Fibroblast of skin of right biceps (primary cell): ENCODE data around the gene GDAP1L1.
"Not testable (repeated sequence)": the region's sequence is repeated elsewhere in the genome, so short reads cannot be mapped to it uniquely, and the experiment has no call there.

Source experiments
- DNase-seq: peaks from one replicate; pipeline ENCODE4 v3.0.0-alpha.2; 2013

Gene GDAP1L1

GRCh38 chr20:44221368-44221954 is 25.6 kb upstream of the GDAP1L1 start:
- no peak for DNase-seq

GRCh38 chr20:44222027-44222426 is 25.1 kb upstream of the GDAP1L1 start:
- DNase-seq, result no peak

GRCh38 chr20:44222633-44223368 is 24.3 kb upstream of the GDAP1L1 start:
- DNase-seq, result no peak

DNA sequence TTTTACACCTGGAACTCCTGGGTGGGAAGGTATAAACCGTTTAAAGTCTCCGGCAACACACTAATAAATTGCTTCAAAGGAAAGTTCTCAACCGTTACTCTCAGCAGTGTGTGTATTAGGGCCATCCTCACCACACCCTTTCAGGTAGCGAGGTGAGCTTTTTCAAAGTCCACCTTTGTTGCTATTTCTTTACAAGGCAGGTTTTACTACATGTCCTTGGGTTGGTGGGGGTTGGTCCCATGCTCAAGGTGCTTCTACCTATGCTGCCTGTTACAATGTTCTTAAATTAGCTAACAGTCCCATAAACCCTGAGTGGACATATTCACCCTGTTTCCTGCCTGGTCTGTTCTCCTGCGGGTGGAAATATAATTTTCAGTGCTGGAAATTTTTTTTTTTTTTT is 23.4 kb upstream of the GDAP1L1 start:
- DNase-seq, result no peak

DNA sequence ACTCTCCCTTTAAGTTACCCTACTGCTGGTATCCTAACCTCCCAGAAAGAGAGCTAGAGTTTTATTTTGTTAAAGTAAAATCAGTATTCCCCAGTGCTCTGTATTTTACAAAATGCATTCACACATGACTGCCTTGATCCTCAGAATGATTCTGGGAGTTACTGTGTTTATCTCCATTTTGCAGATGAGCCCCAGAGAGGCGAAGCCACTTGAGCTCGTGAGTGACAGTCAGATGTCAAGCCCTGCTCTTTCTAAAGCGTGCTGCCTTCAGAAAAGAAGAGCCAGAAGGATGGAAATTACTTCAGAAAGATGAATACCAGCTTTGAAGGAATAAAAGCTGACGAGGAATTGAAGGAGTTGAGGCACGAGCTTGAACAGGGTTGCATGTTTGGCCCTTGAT is 22.5 kb upstream of the GDAP1L1 start:
- DNase-seq, result no peak

DNA sequence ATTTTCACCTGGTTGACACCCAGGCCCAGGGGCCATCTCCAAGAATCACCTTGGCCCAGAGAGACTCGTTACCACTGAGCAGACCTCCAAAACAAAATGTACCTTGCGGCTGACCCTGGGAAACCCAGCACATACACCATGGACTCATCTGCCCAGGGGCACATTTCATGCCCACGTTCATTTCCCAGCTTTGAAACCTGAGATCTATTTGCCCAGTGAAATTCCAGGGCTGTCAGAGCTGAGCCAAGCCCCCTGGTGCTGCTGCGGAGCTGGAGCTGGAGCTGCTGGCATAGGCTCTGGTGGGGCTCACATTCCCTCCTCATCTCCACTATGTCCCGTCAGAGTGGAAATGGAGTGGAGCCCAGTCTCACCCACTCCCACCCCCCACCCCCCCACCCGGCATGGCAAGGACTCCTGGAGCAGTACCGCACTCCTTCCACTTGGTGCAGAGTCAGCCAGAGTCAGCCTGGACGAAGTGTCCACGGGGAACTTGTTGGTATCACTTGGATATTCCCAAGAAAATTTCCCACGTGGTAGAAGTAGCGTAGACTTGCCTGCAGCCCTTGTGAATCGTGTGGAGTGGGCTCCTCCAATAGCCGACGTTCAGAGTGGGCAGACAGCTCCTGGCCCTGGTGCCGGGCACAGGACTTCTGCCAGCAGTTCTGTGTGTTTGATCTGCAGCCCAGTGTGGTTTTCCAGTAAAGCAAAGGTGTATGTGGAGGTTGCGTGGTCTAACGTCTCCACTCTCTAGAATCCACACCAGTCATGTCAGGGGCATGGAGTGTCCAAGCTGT is 18.4 kb upstream of the GDAP1L1 start:
- no peak for DNase-seq

- DNase-seq, result no peak
These were observed 15.9 kb upstream of the GDAP1L1 start for GRCh38 chr20:44231193-44231592.

- DNase-seq, result peak; percentile 4
These were observed 15.2 kb upstream of the GDAP1L1 start for GRCh38 chr20:44231713-44232468.

DNA sequence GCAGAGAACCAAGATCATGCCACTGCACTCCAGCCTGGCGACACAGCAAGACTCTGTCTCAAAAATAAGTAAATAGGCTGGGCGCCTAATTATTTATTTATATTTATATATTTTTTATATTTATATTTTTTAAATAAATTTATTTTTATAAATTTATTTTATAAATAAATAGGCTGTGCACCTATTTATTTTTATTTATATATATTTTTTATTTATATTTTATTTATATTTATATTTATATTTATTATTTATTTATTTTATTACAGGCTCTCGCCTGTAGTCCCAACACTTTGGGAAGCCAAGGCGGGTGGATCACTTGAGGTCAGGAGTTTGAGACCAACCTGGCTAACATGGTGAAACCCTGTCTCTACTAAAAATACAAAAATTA is 14.6 kb upstream of the GDAP1L1 start:
- DNase-seq, result not testable (repeated sequence)

- DNase-seq, result no peak
These were observed 13.6 kb upstream of the GDAP1L1 start for GRCh38 chr20:44233436-44234016.

GRCh38 chr20:44234566-44235317 is 12.4 kb upstream of the GDAP1L1 start:
- no peak for DNase-seq

- no peak for DNase-seq
These were observed 11.4 kb upstream of the GDAP1L1 start for GRCh38 chr20:44235702-44236101.

GRCh38 chr20:44236840-44237239 is 10.3 kb upstream of the GDAP1L1 start:
- not testable (repeated sequence) for DNase-seq

DNA sequence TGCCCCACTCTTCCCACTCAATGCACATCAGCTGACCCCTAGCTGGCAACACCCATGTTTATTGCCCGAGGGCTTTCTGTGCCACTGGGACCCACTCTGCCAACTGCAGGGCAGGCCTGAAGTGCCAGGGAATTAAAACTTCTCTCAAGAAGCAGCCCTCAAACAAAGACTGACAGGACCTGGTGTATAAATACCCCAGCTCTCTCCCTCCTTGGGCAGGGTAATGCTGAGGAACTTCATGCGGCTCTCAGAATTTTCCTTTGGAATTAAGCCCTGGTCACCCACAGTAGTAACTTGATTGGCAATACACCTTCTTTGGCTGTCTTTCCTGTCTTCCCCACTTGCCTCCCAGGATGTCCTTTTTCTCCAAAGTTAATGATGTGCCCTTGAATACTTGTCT is 5.3 kb upstream of the GDAP1L1 start:
- DNase-seq, result no peak

DNA sequence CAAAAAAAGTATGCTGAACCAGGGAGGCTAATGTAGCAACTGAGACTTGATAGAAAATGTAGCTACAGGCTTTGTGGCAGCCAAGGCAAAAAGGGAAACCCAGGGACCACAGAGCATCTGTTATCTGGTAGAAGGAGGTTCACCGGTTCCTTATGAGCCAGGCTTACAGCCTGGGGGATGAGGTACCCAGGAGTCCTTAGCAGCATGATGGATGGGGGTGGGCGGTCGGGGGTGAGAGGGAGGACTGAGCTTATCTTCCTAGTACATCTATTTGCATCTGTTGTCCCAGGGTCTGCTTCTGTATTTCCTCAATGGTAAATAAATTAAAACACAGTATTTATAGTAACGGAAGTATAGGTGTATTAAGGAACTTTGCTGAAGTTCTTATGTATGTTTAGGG is 1.1 kb upstream of the GDAP1L1 start:
- DNase-seq, result no peak

GRCh38 chr20:44247586-44248409 is 690 bp downstream of the GDAP1L1 start:
- peak; percentile 45 for DNase-seq

DNA sequence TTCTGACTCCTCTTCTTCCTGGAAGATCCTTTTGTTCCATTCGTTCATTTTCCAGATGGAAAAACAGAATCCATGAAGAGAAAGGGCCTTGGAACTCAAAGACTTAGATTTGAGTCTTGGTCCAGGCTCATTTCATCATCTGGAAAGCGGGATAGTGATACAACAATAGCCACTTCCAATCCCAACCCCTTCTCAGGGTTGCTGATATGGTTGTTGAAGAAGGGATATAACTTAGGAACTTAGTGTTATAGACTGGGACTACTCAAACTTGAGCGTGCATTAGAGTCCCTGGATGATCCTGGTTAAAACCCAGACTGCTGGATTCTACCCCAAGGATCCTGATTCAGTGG is 1.3 kb downstream of the GDAP1L1 start:
- DNase-seq, result no peak

- no peak for DNase-seq
These were observed 4.2 kb downstream of the GDAP1L1 start for GRCh38 chr20:44251284-44251683.

- no peak for DNase-seq
These were observed 6.4 kb downstream of the GDAP1L1 start for GRCh38 chr20:44253528-44253927.

- DNase-seq, result no peak
These were observed 7.0 kb downstream of the GDAP1L1 start for GRCh38 chr20:44254073-44254472.

- no peak for DNase-seq
These were observed 8.8 kb downstream of the GDAP1L1 start for GRCh38 chr20:44255942-44256341.
